GM23338 (cell line): ENCODE measurements around the gene TM7SF2. TPM values are rescaled to one million over a fixed set of nuclear protein-coding genes. Genes with fewer than 3 reads are reported as not detected.
"Not testable (repeated sequence)": the region's sequence is repeated elsewhere in the genome, so short reads cannot be mapped to it uniquely, and the experiment has no call there.

Source experiments
- ATAC-seq: fragments of 200-7000 bp; cut with Tn5 transposase; 3 replicates; pipeline ENCODE4 v1.9.1; 2020
- DNase-seq: peaks from one replicate; pipeline ENCODE4 v3.0.0-alpha.2; 2015; ENCODE audit warnings: low spot score
- H2AFZ ChIP-seq: fragments of 200-600 bp; sonication (generic); 2 replicates; pipeline ENCODE4 v1.8.0; 2016; ENCODE audit warnings: antibody characterized with exemption, mild to moderate bottlenecking, moderate library complexity
- H3F3A ChIP-seq: fragments of 200-600 bp; sonication (generic); replicated peaks from 2 replicates; pipeline ENCODE4 v1.8.0; 2017; ENCODE audit warnings: antibody characterized with exemption, mixed run types, low read depth
- H3K27ac ChIP-seq: fragments of 200-600 bp; sonication (generic); 2 replicates; pipeline ENCODE4 v1.6.1; 2016; ENCODE audit warnings: low read depth
- H3K27me3 ChIP-seq: fragments of 200-600 bp; sonication (generic); 2 replicates; pipeline ENCODE4 v1.8.0; 2016; ENCODE audit warnings: mild to moderate bottlenecking, mixed run types, moderate library complexity; ENCODE audit not compliant: insufficient read depth
- H3K36me3 ChIP-seq: fragments of 200-600 bp; sonication (generic); 2 replicates; pipeline ENCODE4 v1.8.0; 2016; ENCODE audit warnings: mild to moderate bottlenecking; ENCODE audit not compliant: insufficient read depth
- H3K4me1 ChIP-seq: fragments of 200-600 bp; sonication (generic); 2 replicates; pipeline ENCODE4 v1.8.0; 2016; ENCODE audit warnings: mild to moderate bottlenecking, moderate library complexity; ENCODE audit not compliant: insufficient read depth
- H3K4me2 ChIP-seq: fragments of 200-600 bp; sonication (generic); 2 replicates; pipeline ENCODE4 v1.7.1; 2017; ENCODE audit warnings: mixed run types
- H3K4me3 ChIP-seq: fragments of 200-600 bp; sonication (generic); 2 replicates; pipeline ENCODE4 v1.6.1; 2016; ENCODE audit warnings: mixed run types
- H3K79me2 ChIP-seq: fragments of 200-600 bp; sonication (generic); replicated peaks from 2 replicates; pipeline ENCODE4 v1.8.0; 2017; ENCODE audit warnings: mild to moderate bottlenecking; ENCODE audit not compliant: insufficient read depth
- H3K9me2 ChIP-seq: fragments of 200-600 bp; sonication (generic); 2 replicates; pipeline ENCODE4 v1.8.0; 2017; ENCODE audit not compliant: insufficient read depth
- H4K20me1 ChIP-seq: fragments of 200-600 bp; sonication (generic); replicated peaks from 2 replicates; pipeline ENCODE4 v1.8.0; 2017; ENCODE audit warnings: mild to moderate bottlenecking; ENCODE audit not compliant: insufficient read depth
- H3K27ac Mint-ChIP-seq: 2 replicates; pipeline ENCODE4 v1.8.0; 2020; ENCODE audit warnings: inconsistent platforms, mild to moderate bottlenecking, moderate library complexity, mixed read lengths
- H3K27me3 Mint-ChIP-seq: 3 replicates; pipeline ENCODE4 v1.8.0; 2022; ENCODE audit warnings: low read depth, mild to moderate bottlenecking, moderate library complexity, mixed read lengths, inconsistent platforms; ENCODE audit not compliant: insufficient read depth, poor library complexity
- H3K36me3 Mint-ChIP-seq: 3 replicates; pipeline ENCODE4 v1.8.0; 2021; ENCODE audit warnings: low read depth, mild to moderate bottlenecking, inconsistent platforms, moderate library complexity, mixed read lengths
- H3K4me1 Mint-ChIP-seq: 3 replicates; pipeline ENCODE4 v1.8.0; 2020; ENCODE audit warnings: mild to moderate bottlenecking, inconsistent platforms, mixed read lengths
- H3K4me3 Mint-ChIP-seq: 3 replicates; pipeline ENCODE4 v1.8.0; 2021; ENCODE audit warnings: moderate library complexity, mild to moderate bottlenecking, inconsistent platforms, mixed read lengths
- H3K9me3 Mint-ChIP-seq: 3 replicates; pipeline ENCODE4 v1.8.0; 2020; ENCODE audit warnings: moderate library complexity, mild to moderate bottlenecking, inconsistent platforms, mixed read lengths
- CREB1 ChIP-seq: fragments of 250-450 bp; sonication (Bioruptor Pico); IDR thresholded peaks from 2 replicates; pipeline ENCODE4 v1.5.0; 2020; ENCODE audit warnings: low read depth, mild to moderate bottlenecking, moderate library complexity
- EZH2 ChIP-seq: fragments of 200-600 bp; sonication (generic); IDR thresholded peaks from one replicate; pipeline ENCODE4 v1.8.0; 2017; ENCODE audit warnings: antibody characterized with exemption, mild to moderate bottlenecking, low read depth; ENCODE audit not compliant: unreplicated experiment
- EZH2phosphoT487 ChIP-seq: fragments of 200-600 bp; sonication (generic); IDR thresholded peaks from one replicate; pipeline ENCODE4 v1.8.1; 2018; ENCODE audit warnings: antibody characterized with exemption; ENCODE audit not compliant: unreplicated experiment
- JUNB ChIP-seq: IDR thresholded peaks from one replicate; pipeline ENCODE4 v1.6.1; 2016; ENCODE audit warnings: antibody characterized with exemption; ENCODE audit not compliant: unreplicated experiment
- POLR2AphosphoS5 ChIP-seq: IDR thresholded peaks from 2 replicates; pipeline ENCODE4 v1.6.1; 2016; ENCODE audit warnings: antibody characterized with exemption, low read depth
- STAT1 ChIP-seq: IDR thresholded peaks from one replicate; pipeline ENCODE4 v1.6.1; 2016; ENCODE audit warnings: antibody characterized with exemption; ENCODE audit not compliant: unreplicated experiment
- ZNF114 ChIP-seq: fragments of 250-450 bp; sonication (Bioruptor Pico); IDR thresholded peaks from 2 replicates; pipeline ENCODE4 v1.5.0; 2020; ENCODE audit warnings: mild to moderate bottlenecking, moderate library complexity
- ZNF331 ChIP-seq: fragments of 250-450 bp; sonication (Bioruptor Pico); IDR thresholded peaks from 2 replicates; pipeline ENCODE4 v1.5.0; 2020; ENCODE audit warnings: low read depth, mild to moderate bottlenecking, moderate library complexity
- polyA plus RNA-seq: library from polyadenylated mRNA; unstranded; fragments of >200 nt; fragmentation: Nextera tagmentation; extraction: Ambion mirVana; gene quantifications from 2 replicates; pipeline ENCODE4 v1.2.1, GENCODE V29; 2016
- total RNA-seq: library from RNA; depleted of rRNA; stranded (reverse); fragments of >200 nt; shearing (Covaris generic); gene quantifications from 2 replicates; pipeline ENCODE4 v1.2.3, GENCODE V29; 2014
- TF ChIP-seq, protein P1 (sequence below): IDR thresholded peaks from one replicate; pipeline ENCODE4 v1.6.1; 2018; ENCODE audit warnings: antibody characterized with exemption; ENCODE audit not compliant: unreplicated experiment
- TF ChIP-seq, protein P2 (sequence below), 2 experiments: fragments of 200-600 bp in 1 of 2; sonication (generic) in 1 of 2; conservative IDR thresholded peaks; 2 replicates each; pipeline versions ENCODE4 v1.5.1 to v1.6.1; 2016 to 2017; ENCODE audit warnings: antibody characterized with exemption in 2 of 2, low read depth in 2 of 2, mild to moderate bottlenecking in 2 of 2, moderate library complexity in 1 of 2

The TM7SF2 gene
- total and polyA plus RNA-seq, 2 experiments from 2014 or later, result 43.5 to 82.3 TPM

DNA sequence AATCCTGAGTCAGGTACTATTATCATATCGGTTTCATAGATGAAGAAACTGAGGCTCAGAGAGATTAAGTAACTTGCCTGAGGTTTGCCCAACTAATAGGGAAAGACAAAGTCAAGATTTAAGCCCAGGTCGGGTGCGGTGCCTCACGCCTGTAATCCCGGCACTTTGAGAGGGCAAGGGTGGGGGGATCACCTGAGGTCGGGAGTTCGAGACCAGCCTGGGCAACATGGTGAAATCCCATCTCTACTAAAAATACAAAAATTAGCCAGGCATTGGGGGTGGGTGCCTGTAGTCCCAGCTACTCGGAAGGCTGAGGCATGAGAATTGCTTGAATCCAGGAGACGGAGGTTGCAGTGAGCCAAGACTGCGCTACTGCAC lies 38.4 kb downstream of the TM7SF2 start:
- H3K9me2 ChIP-seq, H3K4me2 ChIP-seq, ATAC-seq, H3K79me2 ChIP-seq, H3K4me3 Mint-ChIP-seq, H3K4me1 Mint-ChIP-seq, H3K4me3 ChIP-seq, H3K27ac Mint-ChIP-seq, DNase-seq, H3K27me3 ChIP-seq, H3K27ac ChIP-seq, H3F3A ChIP-seq, H2AFZ ChIP-seq, H3K9me3 Mint-ChIP-seq, H3K36me3 Mint-ChIP-seq, H3K4me1 ChIP-seq, H3K36me3 ChIP-seq, H4K20me1 ChIP-seq: not testable (repeated sequence)
- H3K27me3 Mint-ChIP-seq, result peaks cover 19% of the 10 kb centered on the region

DNA sequence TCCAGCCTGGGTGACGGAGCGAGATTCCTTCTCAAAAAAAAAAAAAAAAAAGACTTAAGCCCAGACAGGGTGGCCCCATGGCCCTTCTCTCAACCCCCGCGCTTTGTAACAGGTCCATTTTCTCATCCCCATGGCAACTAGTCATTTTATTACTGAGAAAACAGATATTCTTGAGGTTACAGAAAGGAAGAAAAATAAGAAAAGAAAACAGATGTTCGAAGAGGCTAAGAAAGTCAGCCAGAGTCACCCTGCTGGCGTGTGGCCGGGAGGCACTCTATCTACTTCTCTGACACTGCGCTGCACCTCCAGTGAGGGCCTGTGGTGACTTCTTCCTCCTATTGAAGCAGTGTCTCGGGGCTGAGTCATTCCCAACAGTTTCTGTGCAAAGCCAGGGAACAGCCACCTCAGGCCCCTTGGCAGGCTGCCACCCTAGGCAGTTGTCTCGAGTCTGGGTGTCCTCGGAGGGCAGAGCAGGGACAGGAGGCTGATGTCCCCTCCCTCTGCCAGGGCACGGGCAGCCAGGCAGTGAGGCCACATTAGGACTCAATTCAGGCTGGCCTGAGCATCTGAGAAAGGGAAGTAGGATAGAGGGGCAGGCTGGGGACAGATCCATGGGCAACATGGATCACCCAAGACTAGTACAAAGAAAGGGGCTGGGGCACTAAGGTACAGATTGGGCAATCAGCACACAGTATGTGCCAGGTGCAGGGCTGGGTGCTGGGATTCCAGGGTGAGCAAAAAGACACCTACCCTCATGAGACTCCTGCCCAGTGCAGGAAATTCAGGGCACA lies 39.0 kb downstream of the TM7SF2 start:
- H3F3A ChIP-seq, result no peaks in the 10 kb centered on the region
- Mint-ChIP-seq H3K27ac (peak overlapping the region; percentile 74), H3K9me3 (peaks cover 9% of the 10 kb centered on the region; the same call in 1 of the 3 replicates), H3K4me1 (peaks cover 5% of the 10 kb centered on the region; the same call in 1 of the 3 replicates), H3K36me3 (no peaks in the 10 kb centered on the region; the same call in 2 of the 3 replicates), H3K4me3 (no peak overlapping the region), H3K27me3 (peaks cover 19% of the 10 kb centered on the region)
- H3K4me1 ChIP-seq, result no peaks in the 10 kb centered on the region
- ATAC-seq (peak; percentile 78), DNase-seq (no peak)
- H3K27ac ChIP-seq, result no peak overlapping the region
- H3K36me3 ChIP-seq, result no peaks in the 10 kb centered on the region
- H3K4me3 ChIP-seq, result no peak overlapping the region
- no peaks in the 10 kb centered on the region for H3K27me3 ChIP-seq
- no peaks in the 10 kb centered on the region for H3K79me2 ChIP-seq
- H2AFZ ChIP-seq, result peak overlapping the region; percentile 69
- no peaks in the 10 kb centered on the region for H3K9me2 ChIP-seq
- H4K20me1 ChIP-seq, result no peaks in the 10 kb centered on the region
- H3K4me2 ChIP-seq, result no peak overlapping the region
- TF ChIP-seq JUNB (no peak), EZH2 (no peak), EZH2phosphoT487 (no peak), CREB1 (CRISPR knock-in tag) (no peak), ZNF114 (CRISPR knock-in tag) (no peak), STAT1 (no peak), ZNF331 (CRISPR knock-in tag) (no peak), POLR2AphosphoS5 (no peak)
- TF ChIP-seq, protein P1, sequence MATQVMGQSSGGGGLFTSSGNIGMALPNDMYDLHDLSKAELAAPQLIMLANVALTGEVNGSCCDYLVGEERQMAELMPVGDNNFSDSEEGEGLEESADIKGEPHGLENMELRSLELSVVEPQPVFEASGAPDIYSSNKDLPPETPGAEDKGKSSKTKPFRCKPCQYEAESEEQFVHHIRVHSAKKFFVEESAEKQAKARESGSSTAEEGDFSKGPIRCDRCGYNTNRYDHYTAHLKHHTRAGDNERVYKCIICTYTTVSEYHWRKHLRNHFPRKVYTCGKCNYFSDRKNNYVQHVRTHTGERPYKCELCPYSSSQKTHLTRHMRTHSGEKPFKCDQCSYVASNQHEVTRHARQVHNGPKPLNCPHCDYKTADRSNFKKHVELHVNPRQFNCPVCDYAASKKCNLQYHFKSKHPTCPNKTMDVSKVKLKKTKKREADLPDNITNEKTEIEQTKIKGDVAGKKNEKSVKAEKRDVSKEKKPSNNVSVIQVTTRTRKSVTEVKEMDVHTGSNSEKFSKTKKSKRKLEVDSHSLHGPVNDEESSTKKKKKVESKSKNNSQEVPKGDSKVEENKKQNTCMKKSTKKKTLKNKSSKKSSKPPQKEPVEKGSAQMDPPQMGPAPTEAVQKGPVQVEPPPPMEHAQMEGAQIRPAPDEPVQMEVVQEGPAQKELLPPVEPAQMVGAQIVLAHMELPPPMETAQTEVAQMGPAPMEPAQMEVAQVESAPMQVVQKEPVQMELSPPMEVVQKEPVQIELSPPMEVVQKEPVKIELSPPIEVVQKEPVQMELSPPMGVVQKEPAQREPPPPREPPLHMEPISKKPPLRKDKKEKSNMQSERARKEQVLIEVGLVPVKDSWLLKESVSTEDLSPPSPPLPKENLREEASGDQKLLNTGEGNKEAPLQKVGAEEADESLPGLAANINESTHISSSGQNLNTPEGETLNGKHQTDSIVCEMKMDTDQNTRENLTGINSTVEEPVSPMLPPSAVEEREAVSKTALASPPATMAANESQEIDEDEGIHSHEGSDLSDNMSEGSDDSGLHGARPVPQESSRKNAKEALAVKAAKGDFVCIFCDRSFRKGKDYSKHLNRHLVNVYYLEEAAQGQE, result no peak
- TF ChIP-seq, protein P2, sequence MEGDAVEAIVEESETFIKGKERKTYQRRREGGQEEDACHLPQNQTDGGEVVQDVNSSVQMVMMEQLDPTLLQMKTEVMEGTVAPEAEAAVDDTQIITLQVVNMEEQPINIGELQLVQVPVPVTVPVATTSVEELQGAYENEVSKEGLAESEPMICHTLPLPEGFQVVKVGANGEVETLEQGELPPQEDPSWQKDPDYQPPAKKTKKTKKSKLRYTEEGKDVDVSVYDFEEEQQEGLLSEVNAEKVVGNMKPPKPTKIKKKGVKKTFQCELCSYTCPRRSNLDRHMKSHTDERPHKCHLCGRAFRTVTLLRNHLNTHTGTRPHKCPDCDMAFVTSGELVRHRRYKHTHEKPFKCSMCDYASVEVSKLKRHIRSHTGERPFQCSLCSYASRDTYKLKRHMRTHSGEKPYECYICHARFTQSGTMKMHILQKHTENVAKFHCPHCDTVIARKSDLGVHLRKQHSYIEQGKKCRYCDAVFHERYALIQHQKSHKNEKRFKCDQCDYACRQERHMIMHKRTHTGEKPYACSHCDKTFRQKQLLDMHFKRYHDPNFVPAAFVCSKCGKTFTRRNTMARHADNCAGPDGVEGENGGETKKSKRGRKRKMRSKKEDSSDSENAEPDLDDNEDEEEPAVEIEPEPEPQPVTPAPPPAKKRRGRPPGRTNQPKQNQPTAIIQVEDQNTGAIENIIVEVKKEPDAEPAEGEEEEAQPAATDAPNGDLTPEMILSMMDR (conservative IDR thresholded peaks at IDR 0.05; ENCODE audit: low read depth in 2 of 2), result no peak
